HG02642 (cell line): ENCODE measurements around the gene GLUD1.
"Not testable (repeated sequence)": the region's sequence is repeated elsewhere in the genome, so short reads cannot be mapped to it uniquely, and the experiment has no call there.

Experiments used
- ATAC-seq: cut with Tn5 transposase; IDR thresholded peaks from one replicate; pipeline ENCODE4 v1.9.1; 2021; ENCODE audit warnings: mild to moderate bottlenecking; ENCODE audit not compliant: unreplicated experiment, poor library complexity

GLUD1 gene

GRCh38 chr10:87053577-87054181, 41.0 kb downstream of the GLUD1 start:
- no peak for ATAC-seq

GRCh38 chr10:87053111-87053510, 41.5 kb downstream of the GLUD1 start:
- no peak for ATAC-seq

- no peak for ATAC-seq
These were observed 49.2 kb downstream of the GLUD1 start for GRCh38 chr10:87045434-87045938.

GRCh38 chr10:87043579-87043978, 51.1 kb downstream of the GLUD1 start:
- ATAC-seq = not testable (repeated sequence)

- ATAC-seq = no peak
These were observed 55.9 kb downstream of the GLUD1 start for GRCh38 chr10:87038786-87039185.

GRCh38 chr10:87038286-87038717, 56.3 kb downstream of the GLUD1 start:
- no peak for ATAC-seq

- ATAC-seq = no peak
These were observed 58.0 kb downstream of the GLUD1 start for GRCh38 chr10:87036623-87037022.

- ATAC-seq = no peak
These were observed 63.6 kb downstream of the GLUD1 start for GRCh38 chr10:87030912-87031635.

DNA sequence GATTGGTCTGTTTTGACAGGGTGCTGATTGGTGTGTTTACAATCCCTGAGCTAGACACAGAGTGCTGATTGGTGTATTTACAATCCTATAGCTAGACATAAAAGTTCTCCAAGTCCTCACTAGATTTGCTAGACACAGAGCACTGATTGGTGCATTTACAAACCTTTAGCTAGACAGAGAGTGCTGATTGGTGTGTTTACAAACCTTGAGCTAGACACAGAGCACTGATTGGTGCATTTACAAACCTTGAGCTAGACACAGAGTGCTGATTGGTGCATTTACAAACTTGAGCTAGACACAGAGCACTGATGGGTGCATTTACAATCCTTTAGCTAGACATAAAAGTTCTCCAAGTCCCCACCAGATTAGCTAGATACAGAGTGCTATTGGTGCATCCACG, 64.2 kb downstream of the GLUD1 start:
- not testable (repeated sequence) for ATAC-seq

DNA sequence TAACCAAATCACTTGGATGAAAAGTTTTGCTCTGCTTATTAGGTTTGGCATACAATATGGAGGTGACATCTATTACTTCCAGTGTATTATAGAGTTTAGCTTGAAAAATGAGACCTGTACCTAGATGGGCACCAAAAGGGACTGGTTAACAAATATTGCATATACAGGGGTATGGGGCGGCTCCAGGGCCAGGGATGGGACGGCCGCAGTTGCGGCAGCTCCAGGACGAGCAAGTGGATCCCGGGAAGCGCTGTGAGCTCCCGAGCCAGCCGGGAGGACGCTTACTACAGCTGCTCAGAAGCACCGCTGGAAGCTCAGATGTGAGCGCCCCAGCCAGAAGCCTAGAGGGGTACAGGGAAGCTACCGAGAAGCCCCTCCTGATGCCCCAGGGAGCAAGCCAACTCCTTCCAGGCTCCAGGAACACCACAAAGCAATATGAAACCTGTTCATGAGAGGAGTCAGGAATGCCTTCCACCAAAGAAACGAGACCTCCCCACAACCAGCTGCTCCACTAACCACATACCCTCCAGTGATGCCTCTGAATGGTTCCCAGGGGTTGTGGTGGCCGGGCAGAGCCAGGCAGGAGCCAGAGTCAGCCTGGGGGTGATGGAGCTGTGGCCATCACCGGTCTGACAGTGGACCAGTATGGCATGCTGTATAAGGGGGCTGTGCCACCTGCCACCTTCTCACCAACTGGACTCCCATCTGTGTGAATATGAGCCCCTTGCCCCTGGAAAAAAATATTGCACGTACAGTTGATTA, 67.7 kb downstream of the GLUD1 start:
- not testable (repeated sequence) for ATAC-seq

DNA sequence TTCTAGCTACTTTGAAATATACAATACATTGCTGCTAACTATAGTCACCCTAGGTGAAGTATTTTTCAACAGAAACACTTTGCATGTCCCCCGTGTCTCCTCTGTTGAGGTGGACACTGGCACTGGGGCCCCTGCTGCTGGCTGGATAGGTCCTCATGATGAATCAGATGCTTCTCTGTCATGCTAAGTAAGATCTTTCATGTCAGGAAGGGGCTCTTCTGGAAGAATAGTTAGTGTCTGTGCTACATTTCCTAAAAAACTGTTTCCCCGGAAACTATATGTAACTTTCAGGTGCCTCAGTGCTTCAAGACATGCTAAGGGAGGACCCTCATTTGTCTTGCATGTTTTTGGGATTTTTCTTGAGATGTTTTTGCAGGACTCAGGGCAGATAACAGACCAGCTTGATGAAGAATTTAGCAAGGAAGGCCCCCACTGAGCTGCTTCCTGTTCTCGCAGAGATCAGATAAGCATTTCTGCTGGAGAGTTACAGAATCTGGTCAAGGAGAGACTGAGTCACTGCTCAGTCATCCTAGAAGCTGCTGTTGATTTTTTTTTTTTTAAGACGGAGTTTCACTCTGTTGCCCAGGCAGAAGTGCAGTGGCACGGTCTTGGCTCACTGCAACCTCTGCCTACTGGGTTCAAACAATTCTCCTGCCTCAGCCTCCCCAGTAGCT, 69.2 kb downstream of the GLUD1 start:
- not testable (repeated sequence) for ATAC-seq

- ATAC-seq = not testable (repeated sequence)
These were observed 74.6 kb downstream of the GLUD1 start, which contains the start of gene FAM25A for GRCh38 chr10:87020056-87020455. Gene FAM25A, plus strand, starts transcription at chr10:87020294. Its CDS starts 31 bp downstream, at chr10:87020325.

DNA sequence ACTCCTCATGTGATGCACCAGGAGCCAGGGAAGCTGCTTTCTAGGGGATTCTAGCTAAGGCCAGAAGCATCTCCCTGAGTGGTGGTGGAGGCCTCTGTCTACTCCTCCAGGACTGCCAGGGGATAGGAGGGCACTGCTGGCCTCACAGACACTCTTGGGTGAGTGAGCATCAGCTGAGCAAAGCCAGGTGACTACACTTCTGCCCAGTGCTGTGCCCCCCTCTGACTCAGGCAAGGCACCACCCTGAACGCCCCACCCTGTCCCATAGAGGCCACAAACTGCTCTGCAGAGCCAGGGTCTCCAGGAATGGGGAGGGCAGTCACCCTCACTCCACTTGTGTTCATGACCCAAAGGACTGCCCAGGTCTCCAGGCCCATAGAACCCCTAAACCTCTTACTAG, 75.1 kb downstream of the GLUD1 start:
- not testable (repeated sequence) for ATAC-seq

DNA sequence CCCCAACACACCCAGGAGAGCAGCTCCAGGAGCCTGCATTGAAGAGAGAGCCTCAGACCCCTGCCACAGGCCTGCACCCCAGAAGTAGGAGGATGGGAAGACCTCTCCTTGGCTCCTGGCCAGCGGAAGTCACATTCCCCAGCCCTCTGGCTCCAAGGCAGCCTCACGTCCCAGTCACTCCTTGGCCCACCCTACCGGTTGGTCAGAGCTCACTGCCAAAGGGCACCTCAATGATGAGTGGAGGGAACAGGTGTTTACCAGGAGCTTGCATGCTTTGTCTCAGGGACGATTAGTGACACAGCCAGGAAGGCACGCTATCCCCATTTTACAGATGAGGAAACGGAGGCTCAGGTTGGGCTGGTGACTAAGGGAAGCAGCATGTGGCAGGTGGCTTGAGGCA, 75.6 kb downstream of the GLUD1 start:
- ATAC-seq = not testable (repeated sequence)

- not testable (repeated sequence) for ATAC-seq
These were observed 76.5 kb downstream of the GLUD1 start for GRCh38 chr10:87018127-87018526.

GRCh38 chr10:87014986-87015716, 79.5 kb downstream of the GLUD1 start:
- ATAC-seq = not testable (repeated sequence)

DNA sequence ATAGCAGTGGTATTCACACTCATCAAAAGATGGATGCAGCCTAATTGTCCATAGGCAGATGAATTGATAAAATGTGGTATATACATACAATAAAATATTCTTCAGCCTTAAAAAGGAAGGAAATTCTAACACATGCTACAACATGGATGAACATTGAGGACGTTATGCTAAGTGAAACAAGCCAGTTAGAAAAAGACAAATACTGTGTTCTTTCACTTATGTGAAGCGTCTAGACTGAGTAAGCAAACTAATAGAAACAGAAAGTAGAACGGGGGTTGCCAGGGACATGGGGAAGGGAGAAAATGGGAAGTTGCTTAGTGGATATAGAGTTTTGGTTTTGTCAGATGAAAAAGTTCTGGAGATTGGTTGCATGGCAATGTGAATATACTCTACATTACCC, 81.1 kb downstream of the GLUD1 start:
- not testable (repeated sequence) for ATAC-seq

DNA sequence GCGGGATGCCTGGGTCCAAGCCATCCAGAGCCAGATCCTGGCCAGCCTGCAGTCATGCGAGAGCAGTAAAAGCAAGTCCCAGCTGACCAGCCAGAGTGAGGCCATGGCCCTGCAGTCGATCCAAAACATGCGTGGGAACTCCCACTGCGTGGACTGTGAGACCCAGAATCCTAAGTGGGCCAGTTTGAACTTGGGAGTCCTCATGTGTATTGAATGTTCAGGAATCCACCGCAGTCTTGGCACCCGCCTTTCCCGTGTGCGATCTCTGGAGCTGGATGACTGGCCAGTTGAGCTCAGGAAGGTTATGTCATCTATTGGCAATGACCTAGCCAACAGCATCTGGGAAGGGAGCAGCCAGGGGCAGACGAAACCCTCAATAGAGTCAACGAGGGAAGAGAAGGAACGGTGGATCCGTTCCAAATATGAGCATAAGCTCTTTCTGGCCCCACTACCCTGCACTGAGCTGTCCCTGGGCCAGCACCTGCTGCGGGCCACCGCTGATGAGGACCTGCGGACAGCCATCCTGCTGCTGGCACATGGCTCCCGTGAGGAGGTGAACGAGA, 85.4 kb downstream of the GLUD1 start:
- ATAC-seq = not testable (repeated sequence)

- ATAC-seq = not testable (repeated sequence)
These were observed 86.3 kb downstream of the GLUD1 start for GRCh38 chr10:87008303-87008702.
